ENCODE results near the gene TRIP13.

DNA sequence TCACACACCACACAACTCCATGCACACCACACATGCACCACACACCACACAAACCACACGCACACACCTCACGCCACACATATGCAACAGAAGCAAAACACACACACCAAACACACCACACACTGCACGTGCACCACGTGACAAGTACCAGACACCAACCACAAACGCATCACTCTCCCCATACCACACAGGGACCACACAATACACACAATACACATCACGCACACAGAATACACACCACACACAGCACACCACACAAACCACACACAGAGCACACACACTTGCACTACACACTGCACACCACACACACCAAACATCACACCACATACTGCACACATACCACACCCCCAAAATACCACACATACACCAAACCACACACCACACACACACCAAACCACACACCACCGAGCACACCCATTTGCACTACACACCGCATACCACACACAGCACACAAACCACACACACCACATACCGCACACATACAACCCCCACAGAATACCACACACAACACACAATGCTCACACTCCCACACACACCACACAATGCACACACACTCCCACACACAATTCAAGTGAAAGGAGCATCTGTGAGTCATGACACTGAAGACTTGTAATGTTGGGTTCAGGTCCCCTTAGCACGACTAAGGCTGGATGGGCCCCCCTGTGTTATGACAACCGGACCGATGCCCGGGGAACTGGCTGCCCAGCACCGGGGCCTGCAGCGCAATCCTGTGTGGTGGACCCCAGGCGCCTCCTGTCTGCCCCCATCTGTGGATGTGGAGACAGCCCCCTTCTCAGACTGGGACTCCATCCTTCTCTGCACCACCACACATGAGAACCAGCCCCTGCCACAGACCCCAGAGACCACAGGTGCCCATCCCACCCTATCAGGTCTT lies 35.9 kb upstream of the TRIP13 start:
- TF ChIP-seq, protein P1, sequence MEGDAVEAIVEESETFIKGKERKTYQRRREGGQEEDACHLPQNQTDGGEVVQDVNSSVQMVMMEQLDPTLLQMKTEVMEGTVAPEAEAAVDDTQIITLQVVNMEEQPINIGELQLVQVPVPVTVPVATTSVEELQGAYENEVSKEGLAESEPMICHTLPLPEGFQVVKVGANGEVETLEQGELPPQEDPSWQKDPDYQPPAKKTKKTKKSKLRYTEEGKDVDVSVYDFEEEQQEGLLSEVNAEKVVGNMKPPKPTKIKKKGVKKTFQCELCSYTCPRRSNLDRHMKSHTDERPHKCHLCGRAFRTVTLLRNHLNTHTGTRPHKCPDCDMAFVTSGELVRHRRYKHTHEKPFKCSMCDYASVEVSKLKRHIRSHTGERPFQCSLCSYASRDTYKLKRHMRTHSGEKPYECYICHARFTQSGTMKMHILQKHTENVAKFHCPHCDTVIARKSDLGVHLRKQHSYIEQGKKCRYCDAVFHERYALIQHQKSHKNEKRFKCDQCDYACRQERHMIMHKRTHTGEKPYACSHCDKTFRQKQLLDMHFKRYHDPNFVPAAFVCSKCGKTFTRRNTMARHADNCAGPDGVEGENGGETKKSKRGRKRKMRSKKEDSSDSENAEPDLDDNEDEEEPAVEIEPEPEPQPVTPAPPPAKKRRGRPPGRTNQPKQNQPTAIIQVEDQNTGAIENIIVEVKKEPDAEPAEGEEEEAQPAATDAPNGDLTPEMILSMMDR (conservative IDR thresholded peaks at IDR 0.05; ENCODE audit: low read depth, low read length) = no peak
- TF ChIP-seq POLR2A (IDR thresholded peaks at IDR 0.05; ENCODE audit: low read depth, low read length) (no peak), MXI1 (IDR thresholded peaks at IDR 0.05; ENCODE audit: borderline replicate concordance, low read depth, low read length) (no peak), RAD21 (IDR thresholded peaks at IDR 0.05; ENCODE audit: low read length) (no peak), BHLHE40 (IDR thresholded peaks at IDR 0.05; ENCODE audit: low read depth, low read length) (no peak), RFX5 (IDR thresholded peaks at IDR 0.05; ENCODE audit: low read depth, low read length) (no peak), MAZ (IDR thresholded peaks at IDR 0.05; ENCODE audit: borderline replicate concordance, low read depth, low read length) (no peak), RCOR1 (IDR thresholded peaks at IDR 0.05; ENCODE audit: insufficient replicate concordance, low read length) (no peak), CHD1 (IDR thresholded peaks at IDR 0.05; ENCODE audit: low read depth, low read length) (no peak)
- TF ChIP-seq, protein P2, sequence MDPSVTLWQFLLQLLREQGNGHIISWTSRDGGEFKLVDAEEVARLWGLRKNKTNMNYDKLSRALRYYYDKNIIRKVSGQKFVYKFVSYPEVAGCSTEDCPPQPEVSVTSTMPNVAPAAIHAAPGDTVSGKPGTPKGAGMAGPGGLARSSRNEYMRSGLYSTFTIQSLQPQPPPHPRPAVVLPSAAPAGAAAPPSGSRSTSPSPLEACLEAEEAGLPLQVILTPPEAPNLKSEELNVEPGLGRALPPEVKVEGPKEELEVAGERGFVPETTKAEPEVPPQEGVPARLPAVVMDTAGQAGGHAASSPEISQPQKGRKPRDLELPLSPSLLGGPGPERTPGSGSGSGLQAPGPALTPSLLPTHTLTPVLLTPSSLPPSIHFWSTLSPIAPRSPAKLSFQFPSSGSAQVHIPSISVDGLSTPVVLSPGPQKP (IDR thresholded peaks at IDR 0.05; ENCODE audit: borderline replicate concordance, low read depth, low read length) = no peak
- TF ChIP-seq, protein P3, sequence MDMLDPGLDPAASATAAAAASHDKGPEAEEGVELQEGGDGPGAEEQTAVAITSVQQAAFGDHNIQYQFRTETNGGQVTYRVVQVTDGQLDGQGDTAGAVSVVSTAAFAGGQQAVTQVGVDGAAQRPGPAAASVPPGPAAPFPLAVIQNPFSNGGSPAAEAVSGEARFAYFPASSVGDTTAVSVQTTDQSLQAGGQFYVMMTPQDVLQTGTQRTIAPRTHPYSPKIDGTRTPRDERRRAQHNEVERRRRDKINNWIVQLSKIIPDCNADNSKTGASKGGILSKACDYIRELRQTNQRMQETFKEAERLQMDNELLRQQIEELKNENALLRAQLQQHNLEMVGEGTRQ (IDR thresholded peaks at IDR 0.05; ENCODE audit: low read depth, low read length) = no peak

Measured in IMR-90 (cell line).